Measurements from ENCODE around the gene ERVH48-1. TPM values are rescaled to one million over a fixed set of nuclear protein-coding genes. Genes with fewer than 3 reads are reported as not detected.
A peak's percentile ranks its signal among the peaks of the same experiment; 100 is the strongest.
"Not testable (repeated sequence)": the region's sequence is repeated elsewhere in the genome, so short reads cannot be mapped to it uniquely, and the experiment has no call there.

Gene ERVH48-1
- total and polyA plus RNA-seq, 2 donors from 2014 or later: not detected

GRCh38 chr21:42918291-42918690 lies 7.1 kb downstream of the ERVH48-1 start:
- DNase-seq (no peak), FAIRE-seq (no peak)
- TF ChIP-seq, protein P1, sequence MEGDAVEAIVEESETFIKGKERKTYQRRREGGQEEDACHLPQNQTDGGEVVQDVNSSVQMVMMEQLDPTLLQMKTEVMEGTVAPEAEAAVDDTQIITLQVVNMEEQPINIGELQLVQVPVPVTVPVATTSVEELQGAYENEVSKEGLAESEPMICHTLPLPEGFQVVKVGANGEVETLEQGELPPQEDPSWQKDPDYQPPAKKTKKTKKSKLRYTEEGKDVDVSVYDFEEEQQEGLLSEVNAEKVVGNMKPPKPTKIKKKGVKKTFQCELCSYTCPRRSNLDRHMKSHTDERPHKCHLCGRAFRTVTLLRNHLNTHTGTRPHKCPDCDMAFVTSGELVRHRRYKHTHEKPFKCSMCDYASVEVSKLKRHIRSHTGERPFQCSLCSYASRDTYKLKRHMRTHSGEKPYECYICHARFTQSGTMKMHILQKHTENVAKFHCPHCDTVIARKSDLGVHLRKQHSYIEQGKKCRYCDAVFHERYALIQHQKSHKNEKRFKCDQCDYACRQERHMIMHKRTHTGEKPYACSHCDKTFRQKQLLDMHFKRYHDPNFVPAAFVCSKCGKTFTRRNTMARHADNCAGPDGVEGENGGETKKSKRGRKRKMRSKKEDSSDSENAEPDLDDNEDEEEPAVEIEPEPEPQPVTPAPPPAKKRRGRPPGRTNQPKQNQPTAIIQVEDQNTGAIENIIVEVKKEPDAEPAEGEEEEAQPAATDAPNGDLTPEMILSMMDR (IDR thresholded peaks at IDR 0.05; ENCODE audit: borderline replicate concordance, extremely low read depth, insufficient read depth): no peak
- intact Hi-C loops (cut with DNase I): no loop called here
- peaks cover 0 to under 1% (median 0%) of the 10 kb centered on the region in 3 donors for H3K36me3 ChIP-seq (ENCODE audit: control insufficient read depth in 2 of 3, insufficient read depth in 3 of 3, low read length in 3 of 3)
- no peaks in the 10 kb centered on the region for H3K9me3 ChIP-seq (ENCODE audit: control insufficient read depth in 2 of 3, insufficient read depth in 1 of 3, low read length in 3 of 3)
- H3K27ac ChIP-seq (ENCODE audit: low read depth in 2 of 2, low read length in 2 of 2): no peak overlapping the region
- H3K4me3 ChIP-seq (ENCODE audit: low read length in 3 of 3): no peak overlapping the region
- H3K4me1 ChIP-seq (ENCODE audit: control insufficient read depth in 2 of 3, insufficient read depth in 2 of 3, low read depth in 1 of 3, low read length in 3 of 3): no peaks in the 10 kb centered on the region
- H3K27me3 ChIP-seq (ENCODE audit: control insufficient read depth, insufficient read depth, low read length): no peaks in the 10 kb centered on the region
- no peak overlapping the region for H3K9ac ChIP-seq (ENCODE audit: low read length in 3 of 3)

- TF ChIP-seq, protein P1 (IDR thresholded peaks at IDR 0.05; ENCODE audit: borderline replicate concordance, extremely low read depth, insufficient read depth): no peak
- FAIRE-seq (no peak), DNase-seq (peak in 3 of 5 donors; percentile 44 to 72 (median 62))
- intact Hi-C loops (cut with DNase I): no loop called here
- no peak overlapping the region for H3K4me3 ChIP-seq (ENCODE audit: low read length in 3 of 3)
- no peaks in the 10 kb centered on the region for H3K4me1 ChIP-seq (ENCODE audit: control insufficient read depth in 2 of 3, insufficient read depth in 2 of 3, low read depth in 1 of 3, low read length in 3 of 3)
- H3K9ac ChIP-seq (ENCODE audit: low read length in 3 of 3): no peak overlapping the region
- H3K36me3 ChIP-seq (ENCODE audit: control insufficient read depth in 2 of 3, insufficient read depth in 3 of 3, low read length in 3 of 3): peaks cover 4 to 18% (median 15%) of the 10 kb centered on the region in 3 donors
- no peak overlapping the region for H3K27ac ChIP-seq (ENCODE audit: low read depth in 2 of 2, low read length in 2 of 2)
- no peaks in the 10 kb centered on the region for H3K27me3 ChIP-seq (ENCODE audit: control insufficient read depth, insufficient read depth, low read length)
- H3K9me3 ChIP-seq (ENCODE audit: control insufficient read depth in 2 of 3, insufficient read depth in 1 of 3, low read length in 3 of 3): no peaks in the 10 kb centered on the region
Observed at GRCh38 chr21:42913476-42913875, 12.0 kb downstream of the ERVH48-1 start.

DNA sequence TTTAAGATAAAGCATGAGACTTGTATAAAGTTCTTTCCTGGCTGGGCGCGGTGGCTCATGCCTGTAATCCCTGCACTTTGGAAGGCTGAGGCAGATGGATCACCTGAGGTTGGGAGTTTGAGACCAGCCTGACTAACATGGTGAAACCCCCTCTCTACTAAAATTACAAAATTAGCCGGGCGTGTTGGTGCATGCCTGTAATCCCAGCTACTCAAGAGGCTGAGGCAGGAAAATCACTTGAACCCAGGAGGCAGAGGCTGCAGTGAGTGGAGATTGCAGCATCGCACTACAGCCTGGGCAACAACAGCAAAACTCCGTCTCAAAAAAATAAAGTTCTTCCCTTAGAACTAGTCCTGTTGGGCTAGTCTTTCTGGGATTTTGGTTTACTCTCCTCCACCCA lies 13.5 kb downstream of the ERVH48-1 start:
- H3K4me3 ChIP-seq (ENCODE audit: low read length in 3 of 3); H3K27me3 ChIP-seq (ENCODE audit: control insufficient read depth, insufficient read depth, low read length); DNase-seq; H3K9ac ChIP-seq (ENCODE audit: low read length in 3 of 3); intact Hi-C loops (cut with DNase I); H3K4me1 ChIP-seq (ENCODE audit: control insufficient read depth in 2 of 3, insufficient read depth in 2 of 3, low read depth in 1 of 3, low read length in 3 of 3); H3K27ac ChIP-seq (ENCODE audit: low read depth in 2 of 2, low read length in 2 of 2); H3K9me3 ChIP-seq (ENCODE audit: control insufficient read depth in 2 of 3, insufficient read depth in 1 of 3, low read length in 3 of 3); FAIRE-seq: not testable (repeated sequence)
- H3K36me3 ChIP-seq (ENCODE audit: control insufficient read depth in 2 of 3, insufficient read depth in 3 of 3, low read length in 3 of 3): peaks cover 4 to 19% (median 15%) of the 10 kb centered on the region in 3 donors

DNA sequence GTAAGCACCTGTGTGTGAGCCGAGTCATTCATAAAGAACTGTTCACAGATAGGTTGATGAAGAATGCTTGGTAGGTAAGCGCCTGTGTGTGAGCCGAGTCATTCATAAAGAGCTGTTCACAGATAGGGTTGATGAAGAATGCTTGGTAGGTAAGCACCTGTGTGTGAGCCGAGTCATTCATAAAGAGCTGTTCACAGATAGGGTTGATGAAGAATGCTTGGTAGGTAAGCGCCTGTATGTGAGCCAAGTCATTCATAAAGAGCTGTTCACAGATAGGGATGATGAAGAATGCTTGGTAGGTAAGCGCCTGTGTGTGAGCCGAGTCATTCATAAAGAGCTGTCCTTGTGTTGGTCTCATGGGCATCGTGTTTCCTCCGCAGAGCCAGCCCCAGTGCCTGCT lies 16.9 kb downstream of the ERVH48-1 start:
- H3K9ac ChIP-seq (ENCODE audit: low read length in 3 of 3); H3K4me3 ChIP-seq (ENCODE audit: low read length in 3 of 3); intact Hi-C loops (cut with DNase I); H3K4me1 ChIP-seq (ENCODE audit: control insufficient read depth in 2 of 3, insufficient read depth in 2 of 3, low read depth in 1 of 3, low read length in 3 of 3); H3K27ac ChIP-seq (ENCODE audit: low read depth in 2 of 2, low read length in 2 of 2); DNase-seq; H3K27me3 ChIP-seq (ENCODE audit: control insufficient read depth, insufficient read depth, low read length); H3K9me3 ChIP-seq (ENCODE audit: control insufficient read depth in 2 of 3, insufficient read depth in 1 of 3, low read length in 3 of 3); FAIRE-seq: not testable (repeated sequence)
- H3K36me3 ChIP-seq (ENCODE audit: control insufficient read depth in 2 of 3, insufficient read depth in 3 of 3, low read length in 3 of 3): peaks cover 8 to 32% (median 25%) of the 10 kb centered on the region in 3 donors
